Measurements from ENCODE around the gene KCNMA1.

DNA sequence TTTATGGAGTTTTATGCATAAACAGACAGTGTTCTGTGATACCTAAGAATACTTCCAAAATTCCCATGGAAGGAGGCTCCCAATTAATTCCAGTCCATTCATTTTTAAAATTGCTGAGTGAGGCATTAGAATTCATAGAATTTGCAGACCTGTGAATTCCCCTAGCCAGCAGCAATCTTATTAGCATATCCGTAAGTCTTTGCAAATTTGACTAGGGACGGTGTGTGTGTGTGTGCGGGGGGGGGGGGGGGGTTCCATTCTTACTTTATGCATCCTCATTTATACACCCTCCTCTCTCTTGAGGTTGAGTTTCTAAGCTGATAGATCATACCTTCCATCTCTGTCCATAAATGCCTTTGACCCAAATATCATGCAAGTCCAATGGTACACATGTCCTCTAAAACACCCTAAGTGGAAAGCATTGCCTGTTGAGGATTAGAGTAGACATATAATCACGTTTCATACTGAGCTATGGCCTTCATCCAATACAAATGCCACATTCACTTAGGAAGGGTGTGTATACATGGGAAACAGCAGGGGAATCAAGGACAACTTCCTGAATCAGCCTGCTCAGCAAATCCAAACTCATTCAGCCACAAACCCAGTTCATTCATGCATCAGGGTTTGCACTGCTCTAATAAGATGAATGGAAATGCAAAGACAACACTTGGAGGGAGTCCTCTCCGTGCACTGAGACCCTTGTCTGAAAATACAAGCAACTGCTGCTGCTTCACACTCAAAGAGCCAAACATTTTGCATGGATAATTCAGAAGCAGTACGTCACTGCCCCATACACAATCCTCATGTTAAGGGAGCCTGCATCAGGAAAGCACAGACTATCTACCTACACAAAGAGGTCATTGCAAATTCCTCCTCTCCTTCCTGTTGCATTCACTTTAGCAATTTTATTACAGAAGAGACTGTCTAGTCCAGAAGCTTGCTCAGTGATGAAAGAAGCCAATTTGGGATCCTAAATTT lies 350.8 kb downstream of the KCNMA1 start:
- TF ChIP-seq, protein P1, sequence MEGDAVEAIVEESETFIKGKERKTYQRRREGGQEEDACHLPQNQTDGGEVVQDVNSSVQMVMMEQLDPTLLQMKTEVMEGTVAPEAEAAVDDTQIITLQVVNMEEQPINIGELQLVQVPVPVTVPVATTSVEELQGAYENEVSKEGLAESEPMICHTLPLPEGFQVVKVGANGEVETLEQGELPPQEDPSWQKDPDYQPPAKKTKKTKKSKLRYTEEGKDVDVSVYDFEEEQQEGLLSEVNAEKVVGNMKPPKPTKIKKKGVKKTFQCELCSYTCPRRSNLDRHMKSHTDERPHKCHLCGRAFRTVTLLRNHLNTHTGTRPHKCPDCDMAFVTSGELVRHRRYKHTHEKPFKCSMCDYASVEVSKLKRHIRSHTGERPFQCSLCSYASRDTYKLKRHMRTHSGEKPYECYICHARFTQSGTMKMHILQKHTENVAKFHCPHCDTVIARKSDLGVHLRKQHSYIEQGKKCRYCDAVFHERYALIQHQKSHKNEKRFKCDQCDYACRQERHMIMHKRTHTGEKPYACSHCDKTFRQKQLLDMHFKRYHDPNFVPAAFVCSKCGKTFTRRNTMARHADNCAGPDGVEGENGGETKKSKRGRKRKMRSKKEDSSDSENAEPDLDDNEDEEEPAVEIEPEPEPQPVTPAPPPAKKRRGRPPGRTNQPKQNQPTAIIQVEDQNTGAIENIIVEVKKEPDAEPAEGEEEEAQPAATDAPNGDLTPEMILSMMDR (IDR thresholded peaks at IDR 0.05) = no peak
- no peak for TF ChIP-seq POLR2A (IDR thresholded peaks at IDR 0.05)
- no peak for TF ChIP-seq POLR2AphosphoS5 (IDR thresholded peaks at IDR 0.05)
